Ovary (tissue), 9 donors: Measurements from ENCODE around the gene ZC2HC1C. TPM values are rescaled to one million over a fixed set of nuclear protein-coding genes. Genes with fewer than 3 reads are reported as not detected.
A peak's percentile ranks its signal among the peaks of the same experiment; 100 is the strongest.
"Not testable (repeated sequence)": the region's sequence is repeated elsewhere in the genome, so short reads cannot be mapped to it uniquely, and the experiment has no call there.

ENCODE experiments used
- DNase-seq, 5 donors: peaks; one replicate each; pipeline ENCODE4 v3.0.0-alpha.2; 2019 to 2020
- H3K27ac ChIP-seq, 2 donors: fragments of 200-600 bp; one replicate each; pipeline versions ENCODE4 v1.5.1 to v1.8.0; 2019 to 2022
- H3K27me3 ChIP-seq: fragments of 200-600 bp; one replicate; pipeline ENCODE4 v1.8.0; 2022
- H3K36me3 ChIP-seq: fragments of 200-600 bp; sonication (generic); one replicate; pipeline ENCODE4 v1.5.1; 2019
- H3K4me1 ChIP-seq: one replicate; pipeline ENCODE4 v1.8.1; 2013; ENCODE audit warnings: mild to moderate bottlenecking, moderate library complexity; ENCODE audit not compliant: insufficient read depth
- H3K4me3 ChIP-seq: fragments of 200-600 bp; sonication (generic); one replicate; pipeline ENCODE4 v1.5.1; 2017
- H3K9me3 ChIP-seq, 2 donors: fragments of 200-600 bp in 1 of 2; sonication (generic) in 1 of 2; one replicate each; pipeline versions ENCODE4 v1.5.1 to v1.8.1; 2013 to 2019; ENCODE audit warnings: mild to moderate bottlenecking in 1 of 2, moderate library complexity in 1 of 2
- CTCF ChIP-seq, 3 donors: fragments of 450-650 bp in 2 of 3; fragments of 200-600 bp in 1 of 3; IDR thresholded peaks; one replicate each; pipeline versions ENCODE4 v1.5.1 to v1.8.0; 2016 to 2022; ENCODE audit warnings: antibody characterized with exemption in 3 of 3, mild to moderate bottlenecking in 1 of 3
- EP300 ChIP-seq: sonication (generic); formaldehyde crosslinking; IDR thresholded peaks from one replicate; pipeline ENCODE4 v1.6.1; 2017; ENCODE audit warnings: antibody characterized with exemption
- POLR2A ChIP-seq: fragments of 450-650 bp; IDR thresholded peaks from one replicate; pipeline ENCODE4 v1.6.1; 2017; ENCODE audit warnings: antibody characterized with exemption, mild to moderate bottlenecking, moderate library complexity
- WGBS, 3 donors: extraction: QIAGEN DNeasy Blood & Tissue Kit in 1 of 3; methylation state at CpG; one replicate each; pipeline versions ENCODE4 v1.1.5 to v1.1.7; 2013 to 2017; 5-methylcytosine and 5-hydroxymethylcytosine counted together
- intact Hi-C, 4 donors: fragments of 100-400 bp; cut with DNase I; formaldehyde crosslinking; loops; one replicate each; pipeline versions ENCODE4 v1.11.0 to v1.15.1; 2022 to 2023
- polyA plus RNA-seq, 2 donors: library from polyadenylated mRNA; stranded (reverse); fragments of 200-250 nt in 1 of 2; fragments of 350-450 nt in 1 of 2; fragmentation: Illumina TruSeq in 1 of 2; extraction: RNeasy Lipid Tissue Mini Kit (QIAGEN cat#74804) in 1 of 2; gene quantifications; one replicate each; pipeline ENCODE4 v1.2.3, GENCODE V29; 2013 to 2014
- total RNA-seq, 7 donors: library from RNA; depleted of rRNA in 2 of 7; stranded (reverse); fragments of >200 nt in 2 of 7; fragmentation: NEBNext Ultra II Directional in 3 of 7; extraction: Animal tissue kit (Norgen Biotek cat#: 25700) in 3 of 7; gene quantifications; one replicate each; pipeline versions ENCODE4 v1.1.0 to v1.2.4, GENCODE V29; 2016 to 2023
- donor health status: DM: no; HTN: no; CAD: no; lungs with moderate emphysema.
- donor health status: DM: no; HTN: no; CAD: no.
- donor health status: Bipolar disorder and iron deficiency.
- donor health status: DM: yes; HTN: yes; CAD: no.
- donor health status: DM: no; HTN: no; CAD: no.
- donor health status: DM: yes; HTN: yes; CAD: no.

The ZC2HC1C gene
- total and polyA plus RNA-seq, 9 donors = 0.46 to 9.2 (median 1.3) TPM

GRCh38 chr14:75123991-75124390 is 54.5 kb downstream of the ZC2HC1C start:
- no peaks in the 10 kb centered on the region for H3K9me3 ChIP-seq
- H3K4me1 ChIP-seq = peaks cover 6% of the 10 kb centered on the region
- WGBS, 3 donors = 18 to 23% (median 18%) methylated on average over 7 of the region's 7 CpGs
- H3K27me3 ChIP-seq = no peaks in the 10 kb centered on the region
- TF ChIP-seq CTCF (IDR thresholded peaks at IDR 0.05) (no peak), POLR2A (no peak), EP300 (no peak)
- no peak overlapping the region for H3K27ac ChIP-seq
- no peak overlapping the region for H3K4me3 ChIP-seq
- no peak for DNase-seq
- no peaks in the 10 kb centered on the region for H3K36me3 ChIP-seq
- intact Hi-C loops = loop anchor here in 1 of 4 donors (10.0 kb wide), 1 partner anchor 361 kb away; no protein-coding TSS in a partner anchor

- WGBS, 3 donors = 35 to 58% (median 55%) methylated on average over 5 of the region's 5 CpGs
- DNase-seq = no peak
- H3K4me1 ChIP-seq = peaks cover 6% of the 10 kb centered on the region
- intact Hi-C loops = loop anchor here in 2 of 4 donors (5.0 to 10.0 kb wide), 2 partner anchors 359 to 362 kb away; no protein-coding TSS in a partner anchor
- TF ChIP-seq EP300 (no peak), CTCF (IDR thresholded peaks at IDR 0.05) (no peak), POLR2A (no peak)
- peak overlapping the region; percentile 82 for H3K4me3 ChIP-seq
- H3K27me3 ChIP-seq = no peaks in the 10 kb centered on the region
- no peak overlapping the region for H3K27ac ChIP-seq
- no peaks in the 10 kb centered on the region for H3K9me3 ChIP-seq
- no peaks in the 10 kb centered on the region for H3K36me3 ChIP-seq
These were observed 56.2 kb downstream of the ZC2HC1C start for GRCh38 chr14:75125617-75126016.

GRCh38 chr14:75126121-75126544 is 56.7 kb downstream of the ZC2HC1C start:
- DNase-seq = no peak
- H3K4me1 ChIP-seq = peaks cover 6% of the 10 kb centered on the region
- peak overlapping the region; percentile 62 to 90 for H3K27ac ChIP-seq
- TF ChIP-seq POLR2A (no peak), CTCF (IDR thresholded peaks at IDR 0.05) (no peak), EP300 (no peak)
- H3K4me3 ChIP-seq = peak overlapping the region; percentile 82
- intact Hi-C loops = loop anchor here in 2 of 4 donors (5.0 to 10.0 kb wide), 2 partner anchors 359 to 361 kb away; no protein-coding TSS in a partner anchor
- 2 to 4% (median 3%) methylated on average over 6 of the region's 6 CpGs for WGBS, 3 donors
- no peaks in the 10 kb centered on the region for H3K36me3 ChIP-seq
- no peaks in the 10 kb centered on the region for H3K9me3 ChIP-seq
- no peaks in the 10 kb centered on the region for H3K27me3 ChIP-seq

- Histone ChIP-seq H3K4me3 (peak within 1 kb of the TSS; percentile 82), H3K36me3 (no peaks in the 10 kb centered on the region), H3K9me3 (no peaks in the 10 kb centered on the region), H3K27ac (peak within 1 kb of the TSS; percentile 62 to 90), H3K27me3 (no peaks in the 10 kb centered on the region), H3K4me1 (peaks cover 6% of the 10 kb centered on the region)
- WGBS, 3 donors = 0 to 1% (median 1%) methylated on average over 24 to 76 of the region's 76 CpGs
- intact Hi-C loops = loop anchor here in 2 of 4 donors (5.0 to 10.0 kb wide), 2 partner anchors 358 to 360 kb away; no protein-coding TSS in a partner anchor
- peak in 1 of 3 donors; percentile 12 for TF ChIP-seq CTCF (IDR thresholded peaks at IDR 0.05)
- TF ChIP-seq POLR2A = peak; percentile 91
- TF ChIP-seq EP300 = no peak
- DNase-seq = peak; percentile 89 to 94 (median 91)
These were observed 57.4 kb downstream of the ZC2HC1C start, which contains the start of gene NEK9 for GRCh38 chr14:75126679-75127473. Gene NEK9 (minus strand): TSS chr14:75127048. CDS start chr14:75126921, 127 bp downstream.

GRCh38 chr14:75127474-75127820 is 58.0 kb downstream of the ZC2HC1C start:
- H3K4me1 ChIP-seq, H3K36me3 ChIP-seq, DNase-seq, H3K9me3 ChIP-seq, H3K27me3 ChIP-seq: not testable (repeated sequence)
- peak overlapping the region; percentile 62 to 90 for H3K27ac ChIP-seq
- peak overlapping the region; percentile 82 for H3K4me3 ChIP-seq
- intact Hi-C loops = loop anchor here in 2 of 4 donors (5.0 to 10.0 kb wide), 2 partner anchors 357 to 360 kb away; no protein-coding TSS in a partner anchor
- WGBS, 3 donors = 9 to 35% (median 12%) methylated on average over 16 of the region's 16 CpGs
